Ectodermal cell (in vitro differentiated cells): ENCODE data around the gene ANKS1B.

Experiments used
- H3K27ac ChIP-seq: 2 replicates; pipeline ENCODE4 v1.7.0; 2013; ENCODE audit warnings: mild to moderate bottlenecking, low read depth, low read length; ENCODE audit not compliant: insufficient read depth, poor library complexity, severe bottlenecking
- H3K27me3 ChIP-seq: 2 replicates; pipeline ENCODE4 v1.7.0; 2013; ENCODE audit warnings: mild to moderate bottlenecking, low read length; ENCODE audit not compliant: insufficient read depth, control insufficient read depth, poor library complexity, severe bottlenecking
- H3K36me3 ChIP-seq: one replicate; pipeline ENCODE4 v1.7.0; 2013; ENCODE audit warnings: low read length; ENCODE audit not compliant: control insufficient read depth, insufficient read depth
- H3K4me1 ChIP-seq: one replicate; pipeline ENCODE4 v1.7.0; 2013; ENCODE audit warnings: low read length; ENCODE audit not compliant: control insufficient read depth, insufficient read depth
- H3K4me3 ChIP-seq: 2 replicates; pipeline ENCODE4 v1.7.0; 2013; ENCODE audit warnings: low read depth, low read length, control low read depth; ENCODE audit not compliant: insufficient read depth
- H3K9me3 ChIP-seq: 2 replicates; pipeline ENCODE4 v1.7.0; 2013; ENCODE audit warnings: mild to moderate bottlenecking, low read length, moderate library complexity; ENCODE audit not compliant: control insufficient read depth
- WGBS, 2 experiments: methylation state at CpG; one replicate each; pipeline ENCODE4 v1.1.7; 2013; ENCODE audit warnings: missing lambda C conversion rate in 2 of 2; 5-methylcytosine and 5-hydroxymethylcytosine counted together

Gene ANKS1B

GRCh38 chr12:99427104-99427503, 557.6 kb downstream of the ANKS1B start:
- WGBS, 2 experiments: 84 to 86% methylated on average over 2 of the region's 2 CpGs
- Histone ChIP-seq H3K4me1 (no peaks in the 10 kb centered on the region), H3K27ac (no peak overlapping the region), H3K36me3 (no peaks in the 10 kb centered on the region), H3K9me3 (no peaks in the 10 kb centered on the region), H3K4me3 (no peak overlapping the region), H3K27me3 (no peaks in the 10 kb centered on the region)

- 90 to 99% methylated on average over 3 of the region's 3 CpGs for WGBS, 2 experiments
- H3K4me3 ChIP-seq: no peak overlapping the region
- no peaks in the 10 kb centered on the region for H3K27me3 ChIP-seq
- H3K9me3 ChIP-seq: peaks cover 2% of the 10 kb centered on the region
- H3K36me3 ChIP-seq: no peaks in the 10 kb centered on the region
- no peak overlapping the region for H3K27ac ChIP-seq
- H3K4me1 ChIP-seq: no peaks in the 10 kb centered on the region
These were observed 566.4 kb downstream of the ANKS1B start for GRCh38 chr12:99418379-99418778.

- H3K36me3 ChIP-seq: no peaks in the 10 kb centered on the region
- no peak overlapping the region for H3K4me3 ChIP-seq
- H3K27ac ChIP-seq: no peak overlapping the region
- H3K27me3 ChIP-seq: no peaks in the 10 kb centered on the region
- 87 to 90% methylated on average over 3 of the region's 3 CpGs for WGBS, 2 experiments
- H3K4me1 ChIP-seq: no peaks in the 10 kb centered on the region
- H3K9me3 ChIP-seq: peaks cover 2% of the 10 kb centered on the region
These were observed 571.0 kb downstream of the ANKS1B start for GRCh38 chr12:99413751-99414150.

GRCh38 chr12:99393763-99394162, 591.0 kb downstream of the ANKS1B start:
- Histone ChIP-seq H3K4me1 (no peaks in the 10 kb centered on the region), H3K27me3 (no peaks in the 10 kb centered on the region), H3K36me3 (no peaks in the 10 kb centered on the region), H3K9me3 (no peaks in the 10 kb centered on the region), H3K4me3 (no peak overlapping the region), H3K27ac (no peak overlapping the region)

GRCh38 chr12:99392091-99392850, 592.5 kb downstream of the ANKS1B start:
- H3K27me3 ChIP-seq: no peaks in the 10 kb centered on the region
- H3K9me3 ChIP-seq: no peaks in the 10 kb centered on the region
- no peaks in the 10 kb centered on the region for H3K4me1 ChIP-seq
- no peak overlapping the region for H3K27ac ChIP-seq
- WGBS, 2 experiments: 93 to 97% methylated on average over 6 of the region's 6 CpGs
- no peak overlapping the region for H3K4me3 ChIP-seq
- H3K36me3 ChIP-seq: no peaks in the 10 kb centered on the region

- 82% methylated on average over 7 of the region's 7 CpGs for WGBS, 2 experiments
- Histone ChIP-seq H3K27ac (no peak overlapping the region), H3K36me3 (no peaks in the 10 kb centered on the region), H3K9me3 (no peaks in the 10 kb centered on the region), H3K27me3 (no peaks in the 10 kb centered on the region), H3K4me1 (no peaks in the 10 kb centered on the region), H3K4me3 (no peak overlapping the region)
These were observed 594.0 kb downstream of the ANKS1B start for GRCh38 chr12:99390707-99391106.

- 94 to 97% methylated on average over 3 of the region's 3 CpGs for WGBS, 2 experiments
- Histone ChIP-seq H3K36me3 (no peaks in the 10 kb centered on the region), H3K9me3 (no peaks in the 10 kb centered on the region), H3K27me3 (no peaks in the 10 kb centered on the region), H3K4me3 (no peak overlapping the region), H3K27ac (no peak overlapping the region), H3K4me1 (no peaks in the 10 kb centered on the region)
These were observed 595.0 kb downstream of the ANKS1B start for GRCh38 chr12:99389751-99390150.

- no peaks in the 10 kb centered on the region for H3K36me3 ChIP-seq
- no peak overlapping the region for H3K4me3 ChIP-seq
- H3K27ac ChIP-seq: no peak overlapping the region
- no peaks in the 10 kb centered on the region for H3K27me3 ChIP-seq
- H3K9me3 ChIP-seq: no peaks in the 10 kb centered on the region
- no peaks in the 10 kb centered on the region for H3K4me1 ChIP-seq
- WGBS, 2 experiments: 87 to 91% methylated on average over 1 of the region's 1 CpG
These were observed 596.0 kb downstream of the ANKS1B start for GRCh38 chr12:99388671-99389195.

- Histone ChIP-seq H3K36me3 (no peaks in the 10 kb centered on the region), H3K4me3 (no peak overlapping the region), H3K9me3 (no peaks in the 10 kb centered on the region), H3K4me1 (no peaks in the 10 kb centered on the region), H3K27ac (no peak overlapping the region), H3K27me3 (no peaks in the 10 kb centered on the region)
- 97 to 99% methylated on average over 4 of the region's 4 CpGs for WGBS, 2 experiments
These were observed 597.1 kb downstream of the ANKS1B start for GRCh38 chr12:99387661-99388060.

- no peaks in the 10 kb centered on the region for H3K27me3 ChIP-seq
- H3K4me3 ChIP-seq: no peak overlapping the region
- no peaks in the 10 kb centered on the region for H3K4me1 ChIP-seq
- H3K9me3 ChIP-seq: no peaks in the 10 kb centered on the region
- no peaks in the 10 kb centered on the region for H3K36me3 ChIP-seq
- H3K27ac ChIP-seq: no peak overlapping the region
- WGBS, 2 experiments: 19 to 37% methylated on average over 2 of the region's 2 CpGs
These were observed 597.8 kb downstream of the ANKS1B start for GRCh38 chr12:99386907-99387306.
